Measurements from ENCODE around the gene CCDC91.

CCDC91 gene

GRCh38 chr12:28479683-28480082 lies 289.4 kb downstream of the CCDC91 start:
- no peak for DNase-seq

GRCh38 chr12:28484156-28484555 lies 293.9 kb downstream of the CCDC91 start:
- no peak for DNase-seq

- DNase-seq = no peak
Measured at GRCh38 chr12:28486521-28486920, 296.3 kb downstream of the CCDC91 start.

GRCh38 chr12:28489246-28489645 lies 299.0 kb downstream of the CCDC91 start:
- no peak for DNase-seq

- DNase-seq = no peak
Measured at GRCh38 chr12:28497889-28498411, 307.7 kb downstream of the CCDC91 start.

- DNase-seq = no peak
Measured at GRCh38 chr12:28498850-28499249, 308.6 kb downstream of the CCDC91 start.

GRCh38 chr12:28500373-28501024 lies 310.2 kb downstream of the CCDC91 start:
- DNase-seq = no peak

- DNase-seq = no peak
Measured at GRCh38 chr12:28506271-28506670, 316.0 kb downstream of the CCDC91 start.

- DNase-seq = no peak
Measured at GRCh38 chr12:28507033-28507432, 316.8 kb downstream of the CCDC91 start.

GRCh38 chr12:28507867-28508266 lies 317.6 kb downstream of the CCDC91 start:
- no peak for DNase-seq

- DNase-seq = no peak
Measured at GRCh38 chr12:28512406-28512805, 322.1 kb downstream of the CCDC91 start.

- no peak for DNase-seq
Measured at GRCh38 chr12:28512876-28513275, 322.6 kb downstream of the CCDC91 start.

- DNase-seq = no peak
Measured at GRCh38 chr12:28513983-28514382, 323.7 kb downstream of the CCDC91 start.

GRCh38 chr12:28517101-28517500 lies 326.8 kb downstream of the CCDC91 start:
- no peak for DNase-seq

- DNase-seq = no peak
Measured at GRCh38 chr12:28527631-28528249, 337.5 kb downstream of the CCDC91 start.

GRCh38 chr12:28535216-28535615 lies 345.0 kb downstream of the CCDC91 start:
- no peak for DNase-seq

GRCh38 chr12:28536088-28536487 lies 345.8 kb downstream of the CCDC91 start:
- no peak for DNase-seq

- no peak for DNase-seq
Measured at GRCh38 chr12:28537474-28537873, 347.2 kb downstream of the CCDC91 start.

- DNase-seq = no peak
Measured at GRCh38 chr12:28539691-28540323, 349.6 kb downstream of the CCDC91 start.

- DNase-seq = no peak
Measured at GRCh38 chr12:28540324-28540714, 350.1 kb downstream of the CCDC91 start.

- DNase-seq = no peak
Measured at GRCh38 chr12:28543021-28543890, 353.0 kb downstream of the CCDC91 start.

GRCh38 chr12:28550757-28551704 lies 360.8 kb downstream of the CCDC91 start:
- DNase-seq = no peak

Measured in GDM1 (cell line).